HG03575 (cell line): ENCODE data around the gene CLCNKA.
"Not testable (repeated sequence)": the region's sequence is repeated elsewhere in the genome, so short reads cannot be mapped to it uniquely, and the experiment has no call there.

ENCODE experiments used
- ATAC-seq: cut with Tn5 transposase; IDR thresholded peaks from one replicate; pipeline ENCODE4 v1.9.1; 2021; ENCODE audit not compliant: unreplicated experiment, insufficient number of reproducible peaks, low FRiP score; ENCODE audit errors: extremely low read depth

The CLCNKA gene

GRCh38 chr1:16029288-16029687 lies 7.5 kb downstream of the CLCNKA start:
- no peak for ATAC-seq

GRCh38 chr1:16031551-16031950 lies 9.7 kb downstream of the CLCNKA start:
- no peak for ATAC-seq

- no peak for ATAC-seq
Observed at GRCh38 chr1:16032388-16033102, 10.7 kb downstream of the CLCNKA start.

GRCh38 chr1:16033103-16033632 lies 11.3 kb downstream of the CLCNKA start:
- ATAC-seq = not testable (repeated sequence)

GRCh38 chr1:16036461-16036860 lies 14.6 kb downstream of the CLCNKA start:
- not testable (repeated sequence) for ATAC-seq

GRCh38 chr1:16038620-16038912 lies 16.7 kb downstream of the CLCNKA start:
- ATAC-seq = no peak

- not testable (repeated sequence) for ATAC-seq
Observed at GRCh38 chr1:16039871-16040270, 18.0 kb downstream of the CLCNKA start.

- ATAC-seq = no peak
Observed at GRCh38 chr1:16041200-16041599, 19.4 kb downstream of the CLCNKA start.

GRCh38 chr1:16042096-16042495 lies 20.3 kb downstream of the CLCNKA start:
- no peak for ATAC-seq

- not testable (repeated sequence) for ATAC-seq
Observed at GRCh38 chr1:16042654-16043053, 20.8 kb downstream of the CLCNKA start.

- no peak for ATAC-seq
Observed at GRCh38 chr1:16043521-16043920, 21.7 kb downstream of the CLCNKA start, which contains the start of gene CLCNKB. CLCNKB (plus strand) TSS chr1:16043782; CDS start chr1:16044493, 711 bp downstream.

GRCh38 chr1:16043950-16044349 lies 22.1 kb downstream of the CLCNKA start:
- ATAC-seq = no peak

- ATAC-seq = no peak
Observed at GRCh38 chr1:16046842-16047241, 25.0 kb downstream of the CLCNKA start.

- no peak for ATAC-seq
Observed at GRCh38 chr1:16047791-16048475, 26.1 kb downstream of the CLCNKA start.

GRCh38 chr1:16048573-16049189 lies 26.8 kb downstream of the CLCNKA start:
- no peak for ATAC-seq

GRCh38 chr1:16050328-16050727 lies 28.5 kb downstream of the CLCNKA start:
- ATAC-seq = no peak

- ATAC-seq = no peak
Observed at GRCh38 chr1:16051039-16051438, 29.2 kb downstream of the CLCNKA start.

- not testable (repeated sequence) for ATAC-seq
Observed at GRCh38 chr1:16051949-16052348, 30.1 kb downstream of the CLCNKA start.

GRCh38 chr1:16053781-16054502 lies 32.1 kb downstream of the CLCNKA start:
- ATAC-seq = no peak
